Urinary bladder (tissue), 4 donors: Measurements from ENCODE around the gene SPATA4. TPM values are rescaled to one million over a fixed set of nuclear protein-coding genes. Genes with fewer than 3 reads are reported as not detected.
"Not testable (repeated sequence)": the region's sequence is repeated elsewhere in the genome, so short reads cannot be mapped to it uniquely, and the experiment has no call there.

Experiments used
- DNase-seq: peaks from one replicate; pipeline ENCODE4 v3.0.0-alpha.2; 2015; ENCODE audit errors: extremely low spot score
- H3K27ac ChIP-seq: one replicate; pipeline ENCODE4 v1.5.1; 2013; ENCODE audit warnings: low read depth, mild to moderate bottlenecking, moderate library complexity
- H3K36me3 ChIP-seq: one replicate; pipeline ENCODE4 v1.6.1; 2013; ENCODE audit warnings: mild to moderate bottlenecking, moderate library complexity; ENCODE audit not compliant: insufficient read depth
- H3K4me1 ChIP-seq: one replicate; pipeline ENCODE4 v1.6.1; 2013; ENCODE audit warnings: mild to moderate bottlenecking, moderate library complexity; ENCODE audit not compliant: insufficient read depth
- H3K4me3 ChIP-seq: one replicate; pipeline ENCODE4 v1.5.1; 2013; ENCODE audit warnings: low read depth, low read length
- WGBS: extraction: QIAGEN DNeasy Blood & Tissue Kit; methylation state at CpG from one replicate; pipeline ENCODE4 v1.1.7; 2013; 5-methylcytosine and 5-hydroxymethylcytosine counted together
- polyA plus RNA-seq: library from polyadenylated mRNA; stranded (reverse); fragments of 200-250 nt; gene quantifications from one replicate; pipeline ENCODE4 v1.2.3, GENCODE V29; 2013
- total RNA-seq: library from RNA; depleted of rRNA; stranded (reverse); fragments of >200 nt; gene quantifications from one replicate; pipeline ENCODE4 v1.2.3, GENCODE V29; 2014
- donor health status: healthy with polysubstance abuse.
- donor health status: healthy.

Gene SPATA4
- 0.11 TPM for total RNA-seq
- 0.29 TPM for polyA plus RNA-seq

- peak; percentile 76 for DNase-seq
- H3K36me3 ChIP-seq = no peaks in the 10 kb centered on the region
- under 1% methylated on average over 45 of the region's 45 CpGs for WGBS
- H3K4me1 ChIP-seq = no peaks in the 10 kb centered on the region
- no peak within 1 kb of the TSS for H3K27ac ChIP-seq
- H3K4me3 ChIP-seq = peak within 1 kb of the TSS; percentile 43
Observed at GRCh38 chr4:176195184-176195978, at the start of gene SPATA4. TSS of gene SPATA4 (minus strand) at chr4:176195585. CDS start at chr4:176195562, 23 bp downstream.

- DNase-seq = no peak
- no peaks in the 10 kb centered on the region for H3K4me1 ChIP-seq
- H3K27ac ChIP-seq = no peak overlapping the region
- H3K4me3 ChIP-seq = no peak overlapping the region
- H3K36me3 ChIP-seq = no peaks in the 10 kb centered on the region
- 66% methylated on average over 1 of the region's 1 CpG for WGBS
Observed at GRCh38 chr4:176242764-176243347, 47.5 kb upstream of the SPATA4 start.

GRCh38 chr4:176241703-176242102 lies 46.3 kb upstream of the SPATA4 start:
- H3K4me1 ChIP-seq = no peaks in the 10 kb centered on the region
- H3K27ac ChIP-seq = no peak overlapping the region
- 95% methylated on average over 8 of the region's 8 CpGs for WGBS
- no peak overlapping the region for H3K4me3 ChIP-seq
- H3K36me3 ChIP-seq = no peaks in the 10 kb centered on the region
- DNase-seq = no peak

GRCh38 chr4:176238826-176239225 lies 43.4 kb upstream of the SPATA4 start:
- Histone ChIP-seq H3K27ac (no peak overlapping the region), H3K4me1 (no peaks in the 10 kb centered on the region), H3K4me3 (no peak overlapping the region), H3K36me3 (no peaks in the 10 kb centered on the region)
- DNase-seq = no peak
- 39% methylated on average over 4 of the region's 4 CpGs for WGBS

GRCh38 chr4:176238157-176238610 lies 42.8 kb upstream of the SPATA4 start:
- no peaks in the 10 kb centered on the region for H3K4me1 ChIP-seq
- no peak overlapping the region for H3K27ac ChIP-seq
- WGBS = 21% methylated on average over 7 of the region's 7 CpGs
- no peaks in the 10 kb centered on the region for H3K36me3 ChIP-seq
- no peak for DNase-seq
- no peak overlapping the region for H3K4me3 ChIP-seq

- Histone ChIP-seq H3K4me3 (no peak overlapping the region), H3K4me1 (no peaks in the 10 kb centered on the region), H3K36me3 (no peaks in the 10 kb centered on the region), H3K27ac (no peak overlapping the region)
- 35% methylated on average over 5 of the region's 5 CpGs for WGBS
- DNase-seq = no peak
Observed at GRCh38 chr4:176236946-176237345, 41.6 kb upstream of the SPATA4 start.

GRCh38 chr4:176230836-176231235 lies 35.5 kb upstream of the SPATA4 start:
- H3K27ac ChIP-seq = no peak overlapping the region
- no peak overlapping the region for H3K4me3 ChIP-seq
- H3K36me3 ChIP-seq = no peaks in the 10 kb centered on the region
- DNase-seq = no peak
- no peaks in the 10 kb centered on the region for H3K4me1 ChIP-seq
- 27% methylated on average over 4 of the region's 4 CpGs for WGBS

GRCh38 chr4:176229645-176230044 lies 34.3 kb upstream of the SPATA4 start:
- no peak overlapping the region for H3K4me3 ChIP-seq
- H3K4me1 ChIP-seq = no peaks in the 10 kb centered on the region
- H3K27ac ChIP-seq = no peak overlapping the region
- DNase-seq = no peak
- no peaks in the 10 kb centered on the region for H3K36me3 ChIP-seq
- WGBS = 43% methylated on average over 4 of the region's 4 CpGs

- H3K36me3 ChIP-seq = no peaks in the 10 kb centered on the region
- 77% methylated on average over 5 of the region's 5 CpGs for WGBS
- no peak overlapping the region for H3K27ac ChIP-seq
- H3K4me1 ChIP-seq = no peaks in the 10 kb centered on the region
- H3K4me3 ChIP-seq = no peak overlapping the region
- DNase-seq = no peak
Observed at GRCh38 chr4:176226736-176227135, 31.4 kb upstream of the SPATA4 start.

- WGBS = 58% methylated on average over 2 of the region's 2 CpGs
- H3K27ac ChIP-seq = no peak overlapping the region
Observed at GRCh38 chr4:176223561-176223960, 28.2 kb upstream of the SPATA4 start.

GRCh38 chr4:176222149-176222548 lies 26.8 kb upstream of the SPATA4 start:
- no peak overlapping the region for H3K4me3 ChIP-seq
- 86% methylated on average over 5 of the region's 5 CpGs for WGBS

More at GRCh38 chr4:176223561-176223960, 28.2 kb upstream of the SPATA4 start:
- no peak overlapping the region for H3K4me3 ChIP-seq
- no peaks in the 10 kb centered on the region for H3K36me3 ChIP-seq
- H3K4me1 ChIP-seq = no peaks in the 10 kb centered on the region
- no peak for DNase-seq

GRCh38 chr4:176217510-176217909 lies 22.1 kb upstream of the SPATA4 start:
- WGBS = 71% methylated on average over 2 of the region's 2 CpGs
- DNase-seq = no peak
- Histone ChIP-seq H3K4me1 (no peaks in the 10 kb centered on the region), H3K27ac (no peak overlapping the region), H3K4me3 (no peak overlapping the region), H3K36me3 (no peaks in the 10 kb centered on the region)

More at GRCh38 chr4:176222149-176222548, 26.8 kb upstream of the SPATA4 start:
- Histone ChIP-seq H3K36me3 (no peaks in the 10 kb centered on the region), H3K4me1 (no peaks in the 10 kb centered on the region), H3K27ac (no peak overlapping the region)
- no peak for DNase-seq

- H3K4me1 ChIP-seq, H3K36me3 ChIP-seq, H3K4me3 ChIP-seq, DNase-seq, H3K27ac ChIP-seq: not testable (repeated sequence)
- WGBS = 75% methylated on average over 3 of the region's 3 CpGs
Observed at GRCh38 chr4:176212351-176212750, 17.0 kb upstream of the SPATA4 start.
